Measurements from ENCODE around the gene EXOSC1. TPM values are rescaled to one million over a fixed set of nuclear protein-coding genes. Genes with fewer than 3 reads are reported as not detected.
"Not testable (repeated sequence)": the region's sequence is repeated elsewhere in the genome, so short reads cannot be mapped to it uniquely, and the experiment has no call there.

The EXOSC1 gene
- total RNA-seq, 4 donors from 2014 or later, result 24.9 to 54.5 (median 28.0) TPM

DNA sequence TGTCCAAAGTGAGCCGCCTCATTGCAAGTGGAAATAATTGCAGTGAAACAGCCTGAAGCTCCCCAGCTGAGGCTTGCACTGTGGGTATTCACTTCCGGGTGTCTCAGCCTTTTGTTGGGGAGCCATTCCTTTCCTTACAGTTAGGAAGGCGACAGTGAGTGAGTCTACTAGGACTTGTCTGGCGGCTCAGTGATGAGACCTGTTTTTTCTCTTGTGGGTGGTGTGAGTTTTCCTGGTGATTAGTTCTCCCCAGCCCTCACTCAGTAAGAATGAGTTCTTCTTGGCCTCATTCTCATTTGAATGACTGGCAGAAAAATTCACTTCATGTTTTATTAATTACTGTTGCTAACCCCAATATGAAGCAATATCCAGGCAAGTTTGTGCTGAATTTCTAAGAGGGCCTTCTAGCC, 17.2 kb downstream of the EXOSC1 start:
- ATAC-seq, result no peak
- Histone ChIP-seq H3K9me3 (no peaks in the 10 kb centered on the region), H3K36me3 (peaks cover 9 to 43% of the 10 kb centered on the region in 2 donors), H3K4me3 (peak overlapping the region in 1 of 2 donors; percentile 91), H3K4me1 (peaks cover 0 to 51% (median 19%) of the 10 kb centered on the region in 3 donors), H3K27me3 (no peaks in the 10 kb centered on the region), H3K27ac (peak overlapping the region in 3 of 4 donors; percentile 8 to 95 (median 91))
- 47 to 53% methylated on average over 3 to 4 of the region's 4 CpGs for WGBS, 2 donors (ENCODE audit: low coverage in 1 of 2)
- TF ChIP-seq POLR2A (IDR thresholded peaks at IDR 0.05) (no peak), POLR2AphosphoS5 (IDR thresholded peaks at IDR 0.05) (no peak), EP300 (IDR thresholded peaks at IDR 0.05) (no peak)
- TF ChIP-seq, protein P1, sequence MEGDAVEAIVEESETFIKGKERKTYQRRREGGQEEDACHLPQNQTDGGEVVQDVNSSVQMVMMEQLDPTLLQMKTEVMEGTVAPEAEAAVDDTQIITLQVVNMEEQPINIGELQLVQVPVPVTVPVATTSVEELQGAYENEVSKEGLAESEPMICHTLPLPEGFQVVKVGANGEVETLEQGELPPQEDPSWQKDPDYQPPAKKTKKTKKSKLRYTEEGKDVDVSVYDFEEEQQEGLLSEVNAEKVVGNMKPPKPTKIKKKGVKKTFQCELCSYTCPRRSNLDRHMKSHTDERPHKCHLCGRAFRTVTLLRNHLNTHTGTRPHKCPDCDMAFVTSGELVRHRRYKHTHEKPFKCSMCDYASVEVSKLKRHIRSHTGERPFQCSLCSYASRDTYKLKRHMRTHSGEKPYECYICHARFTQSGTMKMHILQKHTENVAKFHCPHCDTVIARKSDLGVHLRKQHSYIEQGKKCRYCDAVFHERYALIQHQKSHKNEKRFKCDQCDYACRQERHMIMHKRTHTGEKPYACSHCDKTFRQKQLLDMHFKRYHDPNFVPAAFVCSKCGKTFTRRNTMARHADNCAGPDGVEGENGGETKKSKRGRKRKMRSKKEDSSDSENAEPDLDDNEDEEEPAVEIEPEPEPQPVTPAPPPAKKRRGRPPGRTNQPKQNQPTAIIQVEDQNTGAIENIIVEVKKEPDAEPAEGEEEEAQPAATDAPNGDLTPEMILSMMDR (IDR thresholded peaks at IDR 0.05), result no peak

DNA sequence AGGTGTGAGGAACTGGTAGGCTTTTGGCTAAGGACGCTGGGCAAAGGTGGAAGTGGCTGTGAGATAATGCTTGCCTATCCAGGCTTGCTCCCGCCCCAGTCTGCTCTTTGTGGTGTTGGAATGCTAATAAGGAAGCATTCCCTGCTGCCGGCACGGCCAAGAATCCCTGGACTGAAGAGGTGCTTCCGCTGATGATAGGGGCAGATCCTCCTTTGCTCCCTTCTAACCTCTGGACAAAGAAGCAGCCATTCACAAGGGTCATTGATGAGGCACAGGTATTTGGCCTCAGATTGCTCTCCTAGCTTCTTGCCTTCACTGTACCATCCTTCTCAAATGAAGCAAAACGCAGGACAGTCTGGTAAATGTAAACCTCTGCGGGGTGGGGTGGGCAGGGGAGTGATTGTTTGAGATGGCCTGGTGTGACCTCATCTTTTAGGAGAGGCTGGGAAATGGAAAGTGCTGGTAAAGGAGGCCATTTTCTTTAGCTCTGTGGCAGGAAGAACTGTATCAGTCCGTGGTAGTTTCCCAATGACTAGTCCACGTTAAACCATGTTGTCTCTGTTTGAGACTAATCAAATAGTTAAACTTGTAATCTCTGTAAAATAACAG, 18.1 kb downstream of the EXOSC1 start:
- peak overlapping the region in 3 of 4 donors; percentile 91 to 95 (median 91) for H3K27ac ChIP-seq
- ATAC-seq, result no peak
- WGBS, 2 donors (ENCODE audit: low coverage in 1 of 2), result 10 to 12% methylated on average over 3 to 4 of the region's 9 CpGs
- no peaks in the 10 kb centered on the region for H3K27me3 ChIP-seq
- H3K4me3 ChIP-seq, result peak overlapping the region; percentile 85 to 91
- H3K4me1 ChIP-seq, result peaks cover 0 to 59% (median 19%) of the 10 kb centered on the region in 3 donors
- no peak for TF ChIP-seq POLR2A (IDR thresholded peaks at IDR 0.05)
- no peak for TF ChIP-seq EP300 (IDR thresholded peaks at IDR 0.05)
- TF ChIP-seq, protein P1 (IDR thresholded peaks at IDR 0.05), result no peak
- no peak for TF ChIP-seq POLR2AphosphoS5 (IDR thresholded peaks at IDR 0.05)
- H3K9me3 ChIP-seq, result no peaks in the 10 kb centered on the region
- peaks cover 9 to 46% of the 10 kb centered on the region in 2 donors for H3K36me3 ChIP-seq

DNA sequence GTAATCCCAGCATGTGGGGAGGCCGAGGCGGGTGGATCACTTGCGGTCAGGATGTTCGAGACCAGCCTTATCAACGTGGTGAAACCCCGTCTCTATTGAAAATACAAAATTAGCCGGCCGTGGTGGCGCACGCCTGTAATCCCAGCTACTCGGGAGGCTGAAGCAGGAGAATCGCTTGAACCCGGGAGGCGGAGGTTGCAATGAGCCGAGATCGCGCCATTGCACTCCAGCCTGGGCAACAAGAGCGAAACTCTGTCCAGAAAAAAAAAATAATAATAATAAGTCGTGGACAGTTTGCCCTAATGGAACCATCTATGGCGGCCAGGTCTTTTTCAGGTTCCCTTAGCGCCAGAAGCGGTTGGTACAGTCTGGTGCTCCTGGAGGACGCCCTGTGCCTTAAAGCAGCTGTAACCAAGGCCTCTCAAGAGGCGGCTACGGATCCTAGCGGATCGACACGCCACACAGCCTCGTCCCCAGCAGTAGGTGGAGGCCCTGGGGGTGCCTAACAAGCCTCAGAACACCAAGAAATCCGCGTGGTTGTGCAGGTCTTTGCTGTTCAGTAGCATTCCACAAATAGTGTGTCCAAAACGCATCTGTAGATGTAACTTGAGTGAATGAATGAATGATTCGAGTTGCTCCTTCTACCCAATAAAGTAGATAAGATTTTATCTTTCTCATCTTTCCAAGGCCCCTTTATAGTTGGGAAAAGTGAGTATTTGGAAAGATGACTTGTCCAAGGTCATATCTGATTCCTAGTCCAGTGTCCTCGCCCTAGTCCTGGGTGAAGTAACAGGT, 18.8 kb downstream of the EXOSC1 start:
- Histone ChIP-seq H3K4me3 (peak overlapping the region; percentile 85 to 91), H3K36me3 (peaks cover 8 to 48% of the 10 kb centered on the region in 2 donors), H3K27ac (peak overlapping the region; percentile 74 to 95 (median 91)), H3K27me3 (no peaks in the 10 kb centered on the region), H3K9me3 (no peaks in the 10 kb centered on the region), H3K4me1 (peaks cover 0 to 59% (median 19%) of the 10 kb centered on the region in 3 donors)
- no peak for TF ChIP-seq POLR2AphosphoS5 (IDR thresholded peaks at IDR 0.05)
- ATAC-seq, result no peak
- 12 to 16% methylated on average over 13 to 21 of the region's 34 CpGs for WGBS, 2 donors (ENCODE audit: low coverage in 1 of 2)

DNA sequence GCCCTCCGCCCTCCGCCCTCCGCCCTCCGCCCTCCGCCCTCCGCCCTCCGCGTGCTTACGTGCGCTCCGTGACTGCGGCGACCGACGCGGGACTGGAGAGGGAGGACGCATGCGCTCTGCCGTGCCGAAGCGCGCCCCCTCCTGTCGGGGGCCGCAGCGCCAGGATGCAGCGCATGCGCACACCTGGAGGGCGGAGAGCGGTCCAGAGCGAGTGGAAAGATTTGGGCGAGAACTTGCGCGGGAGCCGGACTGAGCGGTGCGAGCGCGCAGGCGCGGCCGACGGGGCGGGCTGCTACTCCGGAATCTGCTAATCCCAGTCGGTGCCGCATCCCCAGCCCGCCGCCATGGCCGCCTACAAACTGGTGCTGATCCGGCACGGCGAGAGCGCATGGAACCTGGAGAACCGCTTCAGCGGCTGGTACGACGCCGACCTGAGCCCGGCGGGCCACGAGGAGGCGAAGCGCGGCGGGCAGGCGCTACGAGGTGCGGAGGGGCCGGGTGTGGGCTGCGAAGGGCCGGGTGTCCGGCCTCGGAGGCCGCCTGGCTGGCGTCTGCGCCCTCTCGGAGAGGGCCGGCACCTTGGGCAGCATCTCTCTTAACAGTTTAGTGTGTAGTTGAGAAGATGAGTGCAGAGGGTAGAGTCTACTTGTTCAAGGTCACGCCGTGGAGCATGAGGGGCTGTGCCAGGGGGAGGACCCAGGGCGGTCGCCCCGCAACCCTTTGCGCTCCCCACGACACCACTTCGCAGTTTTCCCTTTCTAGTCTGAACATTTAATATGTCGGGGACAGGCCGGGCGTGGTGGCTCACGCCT, 19.6 kb downstream of the EXOSC1 start, which contains the start of gene PGAM1:
Gene PGAM1, plus strand, starts transcription at position 228 of the 812 bp plus-strand sequence. Its CDS starts 117 bp downstream, at position 345.
- Histone ChIP-seq H3K27me3 (no peaks in the 10 kb centered on the region), H3K27ac (peak within 1 kb of the TSS; percentile 74 to 95 (median 91)), H3K36me3 (peaks cover under 1 to 40% of the 10 kb centered on the region in 2 donors), H3K4me3 (peak within 1 kb of the TSS; percentile 85 to 91), H3K4me1 (peaks cover 0 to 59% (median 19%) of the 10 kb centered on the region in 3 donors), H3K9me3 (no peaks in the 10 kb centered on the region)
- WGBS, 2 donors (ENCODE audit: low coverage in 1 of 2), result no CpG with 5 or more reads among the region's 90 CpGs
- TF ChIP-seq POLR2AphosphoS5 (IDR thresholded peaks at IDR 0.05) (peak; percentile 57), POLR2A (IDR thresholded peaks at IDR 0.05) (peak; percentile 65 to 74), EP300 (IDR thresholded peaks at IDR 0.05) (no peak)
- TF ChIP-seq, protein P1 (IDR thresholded peaks at IDR 0.05), result peak in 3 of 4 experiments; percentile 53 to 74 (median 72)
- ATAC-seq, result peak; percentile 97

DNA sequence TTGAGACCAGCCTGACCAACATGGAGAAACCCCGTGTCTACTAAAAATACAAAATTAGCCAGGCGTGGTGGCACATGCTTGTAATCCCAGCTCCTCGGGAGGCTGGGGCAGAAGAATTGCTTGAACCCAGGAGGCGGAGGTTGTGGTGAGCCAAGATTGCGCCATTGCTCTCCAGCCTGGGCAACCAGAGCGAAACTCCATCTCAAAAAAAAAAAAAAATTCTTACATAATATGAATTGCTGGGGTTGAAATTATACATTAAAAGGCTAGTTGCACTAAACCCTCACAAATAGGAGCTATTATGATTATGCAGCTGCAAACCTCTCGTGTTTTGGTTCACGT, 22.1 kb downstream of the EXOSC1 start:
- not testable (repeated sequence) for H3K27ac ChIP-seq, H3K27me3 ChIP-seq, H3K4me3 ChIP-seq, ATAC-seq, H3K9me3 ChIP-seq
- Histone ChIP-seq H3K36me3 (peaks cover 0 to 18% of the 10 kb centered on the region in 2 donors), H3K4me1 (peaks cover 0 to 54% (median 17%) of the 10 kb centered on the region in 3 donors)
- WGBS, 2 donors (ENCODE audit: low coverage in 1 of 2), result 54 to 82% methylated on average over 2 to 4 of the region's 8 CpGs

Measured in gastroesophageal sphincter (tissue), 4 donors.